ENCODE data around the gene DIPK1B. TPM values are rescaled to one million over a fixed set of nuclear protein-coding genes. Genes with fewer than 3 reads are reported as not detected.
A peak's percentile ranks its signal among the peaks of the same experiment; 100 is the strongest.

Gene DIPK1B
- polyA plus RNA-seq, 3 donors: 0.10 TPM; not detected in 2

DNA sequence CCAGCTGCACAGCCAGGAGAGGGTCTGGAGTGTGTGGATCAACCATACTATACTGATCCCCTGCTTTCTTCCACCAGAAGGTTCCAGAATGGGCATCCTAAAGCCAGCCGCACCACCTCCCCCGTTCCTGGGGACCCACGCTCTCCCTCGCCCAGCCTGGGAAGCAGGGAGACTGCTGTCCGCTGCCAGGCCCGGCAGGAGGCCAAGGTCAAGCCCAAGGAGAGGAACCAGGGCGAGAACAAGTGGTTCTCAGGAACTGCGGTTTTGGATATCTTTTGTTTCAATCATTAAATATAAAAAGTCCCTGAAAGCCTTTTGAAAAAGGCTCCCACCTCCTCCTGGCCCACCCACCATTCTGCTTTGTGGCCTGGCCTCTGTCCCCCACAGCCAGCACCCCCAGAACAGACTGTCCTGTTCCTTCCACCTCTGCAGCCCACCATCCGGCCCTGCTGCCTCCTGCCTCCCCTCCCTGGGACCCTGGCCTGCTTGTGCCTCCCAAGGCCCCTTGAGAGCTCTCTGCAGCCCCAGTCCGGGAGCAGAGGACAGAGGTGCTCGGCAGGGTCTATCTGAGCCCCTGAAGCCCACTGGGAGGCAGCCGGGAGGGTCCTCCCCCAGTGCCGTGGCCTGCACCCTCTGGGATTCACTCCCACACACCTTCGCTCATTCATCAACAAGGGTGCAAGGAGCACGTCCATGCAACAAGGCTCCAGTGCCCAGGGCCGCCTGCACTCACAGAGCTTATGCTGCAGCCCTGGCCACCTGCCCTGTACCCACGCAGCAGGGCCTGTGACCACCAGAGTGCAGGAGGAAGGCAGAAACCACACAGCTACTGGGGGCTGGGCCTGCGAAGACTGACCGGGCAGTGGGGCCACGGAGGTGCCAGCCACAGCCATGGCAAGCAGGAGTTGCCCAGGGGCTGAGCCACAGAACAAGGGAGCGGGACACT is 36.6 kb downstream of the DIPK1B start:
- Mint-ChIP-seq H3K4me3 (no peak overlapping the region), H3K36me3 (no peaks in the 10 kb centered on the region)

DNA sequence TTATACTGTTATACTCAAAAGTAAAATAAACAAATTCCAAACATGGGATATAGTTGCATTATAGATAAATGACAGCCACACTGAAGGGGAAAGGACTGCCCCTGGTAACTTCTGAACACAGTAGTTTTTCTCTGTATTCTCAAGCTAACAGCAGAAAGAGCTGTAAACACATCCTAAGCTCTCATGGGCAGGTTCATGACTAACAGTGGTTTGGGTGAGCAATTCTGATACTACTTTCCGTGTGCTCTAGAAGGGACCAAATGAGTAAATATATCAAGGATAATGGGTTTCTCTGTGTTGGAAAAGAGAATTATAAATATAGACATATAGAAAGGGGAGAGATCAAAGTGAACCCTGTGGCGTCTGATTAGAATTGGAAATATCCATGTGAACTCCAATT is 38.2 kb downstream of the DIPK1B start:
- H3K27me3 ChIP-seq (ENCODE audit: control insufficient read depth in 2 of 2, insufficient read depth in 2 of 2, low read length in 2 of 2): no peaks in the 10 kb centered on the region
- H3K4me2 ChIP-seq (replicated peaks; ENCODE audit: extremely low read depth, low read length, poor library complexity, severe bottlenecking): no peak overlapping the region
- H3K36me3 ChIP-seq (replicated peaks in 1 of 2; ENCODE audit: control insufficient read depth in 1 of 2, insufficient read depth in 2 of 2, low read length in 2 of 2): no peaks in the 10 kb centered on the region
- no peaks in the 10 kb centered on the region for H4K20me1 ChIP-seq (ENCODE audit: insufficient read depth, low read length)
- Mint-ChIP-seq H3K27ac (no peak overlapping the region), H3K9me3 (peaks cover 16 to 28% (median 26%) of the 10 kb centered on the region in 7 donors), H3K27me3 (ENCODE audit: low read depth in 3 of 3) (peaks cover 6 to 36% (median 8%) of the 10 kb centered on the region in 3 donors), H3K4me3 (no peak overlapping the region), H3K4me1 (peaks cover 10% of the 10 kb centered on the region), H3K36me3 (no peaks in the 10 kb centered on the region)
- H3K4me1 ChIP-seq (ENCODE audit: control insufficient read depth in 1 of 2, insufficient read depth in 2 of 2, low read length in 2 of 2): no peaks in the 10 kb centered on the region
- no peak for TF ChIP-seq CTCF (IDR thresholded peaks at IDR 0.05)
- intact Hi-C loops (cut with micrococcal nuclease): no loop called here
- DNase-seq: no peak
- H3K4me3 ChIP-seq (replicated peaks in 1 of 3; ENCODE audit: low read depth in 2 of 3, low read length in 3 of 3): no peak overlapping the region
- WGBS (ENCODE audit: insufficient coverage): 88% methylated on average over 1 of the region's 2 CpGs
- H2AFZ ChIP-seq (ENCODE audit: insufficient read depth, low read depth, low read length, poor library complexity, severe bottlenecking): no peak overlapping the region
- H3K27ac ChIP-seq (ENCODE audit: low read depth in 1 of 2, low read length in 2 of 2): no peak overlapping the region
- no peaks in the 10 kb centered on the region for H3K79me2 ChIP-seq (ENCODE audit: insufficient read depth, low read length)
- H3K9me3 ChIP-seq (replicated peaks in 1 of 2; ENCODE audit: control insufficient read depth in 1 of 2, insufficient read depth in 1 of 2, low read length in 2 of 2): peaks cover 18 to 27% of the 10 kb centered on the region in 2 donors
- no peak overlapping the region for H3K9ac ChIP-seq (ENCODE audit: insufficient read depth, low read length, poor library complexity, severe bottlenecking)

More for the DNA sequence above, 36.6 kb downstream of the DIPK1B start:
- Histone ChIP-seq H3K4me1 (ENCODE audit: control insufficient read depth in 1 of 2, insufficient read depth in 2 of 2, low read length in 2 of 2) (no peaks in the 10 kb centered on the region), H3K9ac (ENCODE audit: insufficient read depth, low read length, poor library complexity, severe bottlenecking) (no peak overlapping the region), H4K20me1 (ENCODE audit: insufficient read depth, low read length) (no peaks in the 10 kb centered on the region), H3K4me2 (replicated peaks; ENCODE audit: extremely low read depth, low read length, poor library complexity, severe bottlenecking) (no peak overlapping the region), H3K9me3 (replicated peaks in 1 of 2; ENCODE audit: control insufficient read depth in 1 of 2, insufficient read depth in 1 of 2, low read length in 2 of 2) (peaks cover 16 to 23% of the 10 kb centered on the region in 2 donors), H3K36me3 (replicated peaks in 1 of 2; ENCODE audit: control insufficient read depth in 1 of 2, insufficient read depth in 2 of 2, low read length in 2 of 2) (no peaks in the 10 kb centered on the region), H3K27me3 (ENCODE audit: control insufficient read depth in 2 of 2, insufficient read depth in 2 of 2, low read length in 2 of 2) (no peaks in the 10 kb centered on the region), H3K79me2 (ENCODE audit: insufficient read depth, low read length) (no peaks in the 10 kb centered on the region), H2AFZ (ENCODE audit: insufficient read depth, low read depth, low read length, poor library complexity, severe bottlenecking) (no peak overlapping the region), H3K27ac (ENCODE audit: low read depth in 1 of 2, low read length in 2 of 2) (no peak overlapping the region), H3K4me3 (replicated peaks in 1 of 3; ENCODE audit: low read depth in 2 of 3, low read length in 3 of 3) (no peak overlapping the region)
- DNase-seq: no peak
- intact Hi-C loops (cut with micrococcal nuclease): no loop called here
- Mint-ChIP-seq H3K4me1 (peaks cover 10% of the 10 kb centered on the region), H3K9me3 (peaks cover 14 to 24% (median 23%) of the 10 kb centered on the region in 7 donors), H3K27ac (peak overlapping the region in 1 of 7 donors; percentile 63), H3K27me3 (ENCODE audit: low read depth in 3 of 3) (peaks cover 8 to 37% (median 8%) of the 10 kb centered on the region in 3 donors)
- WGBS (ENCODE audit: insufficient coverage): 42% methylated on average over 13 of the region's 21 CpGs
- no peak for TF ChIP-seq CTCF (IDR thresholded peaks at IDR 0.05)

All from CD14-positive monocyte (primary cell).